ENCODE results near the gene EIPR1. TPM values are rescaled to one million over a fixed set of nuclear protein-coding genes. Genes with fewer than 3 reads are reported as not detected.
A peak's percentile ranks its signal among the peaks of the same experiment; 100 is the strongest.

EIPR1 gene
- 52.9 and 57.8 TPM in 2 replicates for total RNA-seq
- 29.2 TPM for polyA plus RNA-seq (2012)

- peak; percentile 99 for DNase-seq (ENCODE audit: low read depth)
These were observed at the start of gene EIPR1 for GRCh38 chr2:3377612-3378432. TSS of gene EIPR1 (minus strand) at chr2:3377818. CDS start at chr2:3377689, 129 bp downstream.

GRCh38 chr2:3427272-3427671 lies 49.7 kb upstream of the EIPR1 start:
- no peak for DNase-seq (ENCODE audit: low read depth)

GRCh38 chr2:3426615-3427014 lies 49.0 kb upstream of the EIPR1 start:
- DNase-seq (ENCODE audit: low read depth) = no peak

- DNase-seq (ENCODE audit: low read depth) = no peak
These were observed 46.7 kb upstream of the EIPR1 start for GRCh38 chr2:3424171-3424795.

GRCh38 chr2:3423492-3424170 lies 46.0 kb upstream of the EIPR1 start:
- DNase-seq (ENCODE audit: low read depth) = peak; percentile 40

- DNase-seq (ENCODE audit: low read depth) = peak; percentile 65
These were observed 44.7 kb upstream of the EIPR1 start for GRCh38 chr2:3422161-3422779.

GRCh38 chr2:3421580-3421979 lies 44.0 kb upstream of the EIPR1 start:
- no peak for DNase-seq (ENCODE audit: low read depth)

- no peak for DNase-seq (ENCODE audit: low read depth)
These were observed 43.3 kb upstream of the EIPR1 start for GRCh38 chr2:3420769-3421397.

- DNase-seq (ENCODE audit: low read depth) = no peak
These were observed 42.6 kb upstream of the EIPR1 start for GRCh38 chr2:3420076-3420768.

- DNase-seq (ENCODE audit: low read depth) = no peak
These were observed 41.3 kb upstream of the EIPR1 start for GRCh38 chr2:3418766-3419404.

GRCh38 chr2:3414133-3414860 lies 36.7 kb upstream of the EIPR1 start:
- DNase-seq (ENCODE audit: low read depth) = no peak

- DNase-seq (ENCODE audit: low read depth) = no peak
These were observed 36.1 kb upstream of the EIPR1 start for GRCh38 chr2:3413697-3414096.

GRCh38 chr2:3411103-3411502 lies 33.5 kb upstream of the EIPR1 start:
- DNase-seq (ENCODE audit: low read depth) = no peak

GRCh38 chr2:3409627-3410170 lies 32.1 kb upstream of the EIPR1 start:
- no peak for DNase-seq (ENCODE audit: low read depth)

- DNase-seq (ENCODE audit: low read depth) = no peak
These were observed 31.2 kb upstream of the EIPR1 start for GRCh38 chr2:3408781-3409180.

- no peak for DNase-seq (ENCODE audit: low read depth)
These were observed 28.9 kb upstream of the EIPR1 start for GRCh38 chr2:3406501-3406900.

GRCh38 chr2:3405876-3406275 lies 28.3 kb upstream of the EIPR1 start:
- peak; percentile 31 for DNase-seq (ENCODE audit: low read depth)

GRCh38 chr2:3405307-3405706 lies 27.7 kb upstream of the EIPR1 start:
- DNase-seq (ENCODE audit: low read depth) = no peak

- DNase-seq (ENCODE audit: low read depth) = no peak
These were observed 26.8 kb upstream of the EIPR1 start for GRCh38 chr2:3404349-3404894.

All from myocyte (in vitro differentiated cells).